ENCODE results near the gene TWSG1. TPM values are rescaled to one million over a fixed set of nuclear protein-coding genes. Genes with fewer than 3 reads are reported as not detected.

TWSG1 gene
- total and polyA plus RNA-seq, 5 donors from 2014 or later: 1.9 to 2.6 (median 2.5) TPM

DNA sequence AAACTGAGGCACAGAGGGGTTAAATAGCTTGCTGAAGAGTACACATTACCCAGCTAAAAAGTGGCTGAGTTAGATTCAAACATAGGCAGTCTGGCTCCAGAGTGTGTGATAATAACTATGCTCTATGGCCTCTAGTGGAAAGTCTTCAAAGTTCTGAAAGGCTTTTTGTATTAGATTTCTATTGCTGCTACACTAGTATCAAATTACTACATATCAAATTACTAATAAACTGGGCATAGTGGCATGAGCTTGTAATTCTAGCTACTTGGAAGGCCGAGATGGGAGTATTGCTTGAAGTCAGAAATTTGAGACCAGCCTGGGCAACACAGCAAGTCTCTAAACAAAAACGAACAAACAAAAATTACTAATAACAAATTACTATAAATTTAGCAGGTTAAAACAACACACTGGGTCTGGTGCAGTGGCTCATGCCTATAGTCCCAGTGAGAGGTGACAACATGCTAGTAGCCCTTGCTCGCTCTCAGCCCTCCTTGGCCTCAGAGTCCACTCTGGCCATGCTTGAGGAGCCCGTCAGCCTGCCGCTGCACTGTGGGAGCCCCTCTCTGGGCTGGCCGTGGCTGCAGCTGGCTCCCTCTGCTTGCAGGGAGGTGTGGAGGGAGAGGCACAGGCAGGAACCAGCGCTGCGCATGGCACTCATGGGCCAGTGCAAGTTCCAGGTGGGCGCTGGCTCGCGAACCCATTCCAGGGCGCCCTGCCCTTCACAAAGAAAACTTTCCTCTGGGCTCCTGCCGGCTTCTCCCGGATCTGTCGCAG lies 38.2 kb upstream of the TWSG1 start:
- peaks cover 0 to 21% (median 8%) of the 10 kb centered on the region in 7 donors for H3K9me3 Mint-ChIP-seq
- no peak overlapping the region for H3K4me3 ChIP-seq (ENCODE audit: low read depth, low read length)
- DNase-seq (no peak), ATAC-seq (ENCODE audit: low read depth in 2 of 2) (no peak)
- H3K27me3 Mint-ChIP-seq: peaks cover 5% of the 10 kb centered on the region
- H3K4me1 Mint-ChIP-seq: no peaks in the 10 kb centered on the region
- no peak overlapping the region for H3K27ac Mint-ChIP-seq
- peaks cover 7 to 9% of the 10 kb centered on the region in 2 experiments for H3K9me3 ChIP-seq (ENCODE audit: control insufficient read depth in 2 of 2, low read length in 2 of 2)
- H3K36me3 ChIP-seq (ENCODE audit: control insufficient read depth, insufficient read depth, low read length): no peaks in the 10 kb centered on the region
- H3K4me1 ChIP-seq (ENCODE audit: control insufficient read depth, insufficient read depth, low read length, poor library complexity, severe bottlenecking): no peaks in the 10 kb centered on the region
- no peak overlapping the region for H3K27ac ChIP-seq (ENCODE audit: insufficient read depth, low read length, poor library complexity, severe bottlenecking)
- H3K27me3 ChIP-seq (ENCODE audit: control insufficient read depth, insufficient read depth, low read length): peaks cover 2% of the 10 kb centered on the region
- H3K36me3 Mint-ChIP-seq: peaks cover 13% of the 10 kb centered on the region
- H3K4me3 Mint-ChIP-seq: no peak overlapping the region

DNA sequence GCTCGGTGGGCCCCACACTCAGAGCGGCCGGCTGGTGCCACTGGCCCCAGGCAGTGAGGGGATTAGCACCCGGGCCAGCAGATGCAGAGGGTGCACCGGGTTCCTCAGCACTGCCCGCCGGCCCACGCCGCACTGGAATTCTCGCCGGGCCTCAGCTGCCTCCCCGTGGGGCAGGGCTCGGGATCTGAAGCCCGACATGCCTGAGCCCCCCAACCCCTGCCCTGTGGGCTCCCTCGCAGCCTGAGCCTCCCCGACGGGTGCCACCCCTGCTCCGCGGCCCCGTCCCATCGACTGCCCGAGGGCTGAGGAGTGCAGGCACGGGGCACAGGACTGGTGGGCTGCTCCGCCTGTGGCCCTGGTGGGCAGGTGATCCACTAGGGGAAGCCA lies 37.6 kb upstream of the TWSG1 start:
- DNase-seq: no peak
- H3K4me1 ChIP-seq (ENCODE audit: control insufficient read depth, insufficient read depth, low read length, poor library complexity, severe bottlenecking): no peaks in the 10 kb centered on the region
- peaks cover 13% of the 10 kb centered on the region for H3K36me3 Mint-ChIP-seq
- no peak for ATAC-seq (ENCODE audit: low read depth in 2 of 2)
- no peaks in the 10 kb centered on the region for H3K4me1 Mint-ChIP-seq
- H3K27me3 ChIP-seq (ENCODE audit: control insufficient read depth, insufficient read depth, low read length): peaks cover 2% of the 10 kb centered on the region
- H3K27ac Mint-ChIP-seq: no peak overlapping the region
- H3K4me3 ChIP-seq (ENCODE audit: low read depth, low read length): no peak overlapping the region
- H3K27ac ChIP-seq (ENCODE audit: insufficient read depth, low read length, poor library complexity, severe bottlenecking): no peak overlapping the region
- H3K27me3 Mint-ChIP-seq: peaks cover 5% of the 10 kb centered on the region
- H3K9me3 Mint-ChIP-seq: peaks cover 0 to 21% (median 12%) of the 10 kb centered on the region in 7 donors
- H3K36me3 ChIP-seq (ENCODE audit: control insufficient read depth, insufficient read depth, low read length): no peaks in the 10 kb centered on the region
- no peak overlapping the region for H3K4me3 Mint-ChIP-seq
- peaks cover 8 to 13% of the 10 kb centered on the region in 2 experiments for H3K9me3 ChIP-seq (ENCODE audit: control insufficient read depth in 2 of 2, low read length in 2 of 2)

DNA sequence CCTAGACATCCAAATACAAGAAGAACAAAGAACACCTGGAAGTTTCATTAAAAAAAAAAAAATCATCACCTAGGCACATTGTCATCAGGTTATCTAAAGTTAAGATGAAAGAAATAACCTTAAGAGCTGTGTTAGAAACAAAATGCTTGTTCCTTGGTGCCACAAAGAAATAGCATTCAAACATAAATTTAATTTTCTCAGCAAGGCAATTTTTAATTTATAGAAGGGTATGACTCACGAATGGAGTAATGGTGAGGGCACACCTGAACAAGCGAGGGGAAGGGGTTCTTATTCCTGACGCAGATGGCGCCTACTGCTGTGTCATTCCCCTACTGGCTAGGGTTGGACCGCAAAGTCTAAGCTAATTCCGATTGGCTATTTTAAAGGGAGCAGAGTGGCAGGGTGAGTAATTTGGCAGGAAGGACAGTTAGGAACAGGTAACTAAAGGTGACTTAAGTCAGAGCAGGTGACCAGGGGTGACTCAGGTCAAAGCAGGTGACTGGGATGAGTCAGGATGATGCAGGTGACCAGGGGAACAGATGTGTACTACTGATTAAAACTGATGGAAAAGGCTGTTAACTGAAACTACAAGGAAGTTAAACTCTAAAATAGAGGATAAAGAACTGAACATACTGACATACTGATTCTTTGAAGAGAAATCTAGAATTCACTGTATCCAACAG lies 30.0 kb upstream of the TWSG1 start:
- ATAC-seq (ENCODE audit: low read depth in 2 of 2): no peak
- peaks cover 3 to 44% (median 18%) of the 10 kb centered on the region in 7 donors for H3K9me3 Mint-ChIP-seq

DNA sequence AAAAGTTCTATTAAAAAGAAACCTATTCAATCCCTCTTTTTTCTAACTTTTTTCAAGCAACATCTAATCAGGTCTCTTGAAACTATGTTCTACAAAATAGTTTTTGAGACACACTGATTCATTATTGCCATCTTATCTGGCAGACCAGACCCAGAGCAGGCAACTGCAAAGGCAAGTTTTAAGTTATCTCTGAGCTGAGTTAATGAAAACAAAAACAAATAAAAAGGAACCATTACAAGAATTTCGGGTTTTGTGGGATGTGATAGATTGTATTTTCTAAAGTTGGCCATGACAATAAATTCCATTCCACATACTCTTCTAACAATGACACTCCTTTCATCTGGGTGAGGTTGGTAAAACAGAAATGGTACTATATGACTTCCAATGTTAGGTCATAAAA lies 15.2 kb upstream of the TWSG1 start:
- Histone ChIP-seq H3K27me3 (ENCODE audit: control insufficient read depth, insufficient read depth, low read length) (peaks cover 18% of the 10 kb centered on the region), H3K9me3 (ENCODE audit: control insufficient read depth in 2 of 2, low read length in 2 of 2) (peaks cover 2 to 7% of the 10 kb centered on the region in 2 experiments), H3K36me3 (ENCODE audit: control insufficient read depth, insufficient read depth, low read length) (no peaks in the 10 kb centered on the region), H3K4me1 (ENCODE audit: control insufficient read depth, insufficient read depth, low read length, poor library complexity, severe bottlenecking) (no peaks in the 10 kb centered on the region), H3K27ac (ENCODE audit: insufficient read depth, low read length, poor library complexity, severe bottlenecking) (no peak overlapping the region), H3K4me3 (ENCODE audit: low read depth, low read length) (no peak overlapping the region)
- Mint-ChIP-seq H3K4me1 (no peaks in the 10 kb centered on the region), H3K9me3 (peaks cover 0 to 12% (median 4%) of the 10 kb centered on the region in 7 donors), H3K27me3 (peaks cover 27% of the 10 kb centered on the region), H3K36me3 (no peaks in the 10 kb centered on the region), H3K27ac (no peak overlapping the region), H3K4me3 (no peak overlapping the region)
- DNase-seq (no peak), ATAC-seq (ENCODE audit: low read depth in 2 of 2) (no peak)

More for the DNA sequence above, 30.0 kb upstream of the TWSG1 start:
- no peaks in the 10 kb centered on the region for H3K4me1 ChIP-seq (ENCODE audit: control insufficient read depth, insufficient read depth, low read length, poor library complexity, severe bottlenecking)
- H3K27me3 ChIP-seq (ENCODE audit: control insufficient read depth, insufficient read depth, low read length): peaks cover 2% of the 10 kb centered on the region
- Mint-ChIP-seq H3K27me3 (peaks cover 12% of the 10 kb centered on the region), H3K36me3 (peaks cover 5% of the 10 kb centered on the region), H3K27ac (peak overlapping the region in 1 of 3 donors; percentile 22), H3K4me1 (no peaks in the 10 kb centered on the region), H3K4me3 (no peak overlapping the region)
- H3K27ac ChIP-seq (ENCODE audit: insufficient read depth, low read length, poor library complexity, severe bottlenecking): no peak overlapping the region
- no peaks in the 10 kb centered on the region for H3K36me3 ChIP-seq (ENCODE audit: control insufficient read depth, insufficient read depth, low read length)
- no peak overlapping the region for H3K4me3 ChIP-seq (ENCODE audit: low read depth, low read length)
- no peak for DNase-seq
- H3K9me3 ChIP-seq (ENCODE audit: control insufficient read depth in 2 of 2, low read length in 2 of 2): peaks cover 15 to 18% of the 10 kb centered on the region in 2 experiments

DNA sequence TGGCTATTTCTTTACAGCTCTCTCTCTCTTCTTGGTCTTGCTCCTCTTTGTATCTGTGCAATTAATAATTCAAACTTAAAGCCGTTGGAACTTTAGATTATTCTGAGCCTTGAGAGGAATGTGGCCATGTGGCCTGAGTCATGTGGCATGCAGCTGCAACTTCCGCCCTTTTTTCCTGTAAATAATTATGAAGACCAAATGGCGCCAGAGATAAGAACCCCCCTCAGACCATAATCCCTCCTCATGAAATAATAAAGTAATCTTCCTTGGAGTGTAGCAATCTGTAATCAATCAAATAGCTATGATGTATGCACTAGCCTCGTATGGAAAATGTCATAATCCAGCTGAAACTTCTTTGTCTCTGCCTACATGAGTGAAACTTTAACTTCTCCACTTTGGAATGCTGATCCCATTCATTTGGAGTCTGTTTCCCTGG lies 13.5 kb upstream of the TWSG1 start:
- peaks cover 0 to 10% (median 4%) of the 10 kb centered on the region in 7 donors for H3K9me3 Mint-ChIP-seq
- Histone ChIP-seq H3K4me1 (ENCODE audit: control insufficient read depth, insufficient read depth, low read length, poor library complexity, severe bottlenecking) (no peaks in the 10 kb centered on the region), H3K9me3 (ENCODE audit: control insufficient read depth in 2 of 2, low read length in 2 of 2) (peaks cover 2 to 7% of the 10 kb centered on the region in 2 experiments), H3K36me3 (ENCODE audit: control insufficient read depth, insufficient read depth, low read length) (no peaks in the 10 kb centered on the region), H3K27me3 (ENCODE audit: control insufficient read depth, insufficient read depth, low read length) (peaks cover 22% of the 10 kb centered on the region), H3K4me3 (ENCODE audit: low read depth, low read length) (no peak overlapping the region), H3K27ac (ENCODE audit: insufficient read depth, low read length, poor library complexity, severe bottlenecking) (no peak overlapping the region)
- DNase-seq (no peak), ATAC-seq (ENCODE audit: low read depth in 2 of 2) (no peak)
- H3K36me3 Mint-ChIP-seq: no peaks in the 10 kb centered on the region
- no peaks in the 10 kb centered on the region for H3K4me1 Mint-ChIP-seq
- H3K4me3 Mint-ChIP-seq: no peak overlapping the region
- H3K27ac Mint-ChIP-seq: no peak overlapping the region
- peaks cover 27% of the 10 kb centered on the region for H3K27me3 Mint-ChIP-seq

DNA sequence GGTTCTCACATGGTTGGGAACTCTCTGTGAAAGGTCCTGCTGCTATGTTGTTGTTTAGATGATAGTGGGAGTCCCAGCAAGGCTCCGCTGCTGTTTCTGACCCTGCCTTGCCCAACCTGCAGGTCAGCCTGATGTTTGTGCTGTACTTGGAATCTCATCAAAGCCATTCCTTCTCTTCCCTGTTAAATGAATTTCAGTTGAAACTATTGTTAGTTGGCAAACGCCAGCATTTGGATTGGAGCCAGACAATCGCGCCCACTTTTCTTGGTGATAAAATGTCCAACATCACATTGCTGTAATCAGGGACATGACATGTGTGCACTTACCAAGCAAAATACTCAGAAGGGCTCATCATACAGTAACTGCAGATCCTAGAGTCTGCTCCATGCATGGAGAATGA lies 12.8 kb upstream of the TWSG1 start:
- Histone ChIP-seq H3K36me3 (ENCODE audit: control insufficient read depth, insufficient read depth, low read length) (no peaks in the 10 kb centered on the region), H3K27ac (ENCODE audit: insufficient read depth, low read length, poor library complexity, severe bottlenecking) (no peak overlapping the region), H3K27me3 (ENCODE audit: control insufficient read depth, insufficient read depth, low read length) (peaks cover 25% of the 10 kb centered on the region), H3K9me3 (ENCODE audit: control insufficient read depth in 2 of 2, low read length in 2 of 2) (peaks cover 2 to 7% of the 10 kb centered on the region in 2 experiments), H3K4me1 (ENCODE audit: control insufficient read depth, insufficient read depth, low read length, poor library complexity, severe bottlenecking) (no peaks in the 10 kb centered on the region), H3K4me3 (ENCODE audit: low read depth, low read length) (no peak overlapping the region)
- no peak for ATAC-seq (ENCODE audit: low read depth in 2 of 2)
- Mint-ChIP-seq H3K36me3 (no peaks in the 10 kb centered on the region), H3K27ac (no peak overlapping the region), H3K27me3 (peaks cover 31% of the 10 kb centered on the region), H3K4me3 (no peak overlapping the region), H3K4me1 (no peaks in the 10 kb centered on the region), H3K9me3 (peaks cover 0 to 13% (median 4%) of the 10 kb centered on the region in 7 donors)
- DNase-seq: no peak

DNA sequence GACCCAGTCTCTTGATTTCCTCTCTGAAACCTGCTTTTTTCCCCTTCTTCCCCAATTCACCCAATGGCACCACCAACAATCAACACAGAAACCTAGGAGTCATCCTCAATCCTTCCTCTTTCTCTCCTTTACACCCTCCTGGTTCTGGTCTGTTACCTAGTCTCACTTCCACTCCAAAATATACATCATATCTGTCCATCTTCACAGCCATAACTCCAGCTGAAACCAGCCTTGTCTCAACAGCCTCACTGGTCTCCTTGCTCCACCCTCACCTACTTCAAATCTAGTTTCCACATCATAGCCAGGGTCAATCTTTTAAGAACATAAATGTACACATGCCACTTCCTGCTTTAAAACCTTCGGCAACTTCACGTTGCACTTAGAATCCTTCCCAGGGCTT lies 11.8 kb upstream of the TWSG1 start:
- Mint-ChIP-seq H3K4me3 (no peak overlapping the region), H3K9me3 (peaks cover 0 to 15% (median 4%) of the 10 kb centered on the region in 7 donors), H3K27ac (no peak overlapping the region), H3K36me3 (no peaks in the 10 kb centered on the region), H3K27me3 (peaks cover 32% of the 10 kb centered on the region), H3K4me1 (no peaks in the 10 kb centered on the region)
- Histone ChIP-seq H3K27ac (ENCODE audit: insufficient read depth, low read length, poor library complexity, severe bottlenecking) (no peak overlapping the region), H3K27me3 (ENCODE audit: control insufficient read depth, insufficient read depth, low read length) (peaks cover 28% of the 10 kb centered on the region), H3K36me3 (ENCODE audit: control insufficient read depth, insufficient read depth, low read length) (no peaks in the 10 kb centered on the region), H3K4me3 (ENCODE audit: low read depth, low read length) (no peak overlapping the region), H3K4me1 (ENCODE audit: control insufficient read depth, insufficient read depth, low read length, poor library complexity, severe bottlenecking) (no peaks in the 10 kb centered on the region), H3K9me3 (ENCODE audit: control insufficient read depth in 2 of 2, low read length in 2 of 2) (peaks cover 2 to 7% of the 10 kb centered on the region in 2 experiments)
- DNase-seq: no peak
- no peak for ATAC-seq (ENCODE audit: low read depth in 2 of 2)

Data from CD4-positive, CD25-positive, alpha-beta regulatory T cell (primary cell).